OCI-LY3 (cell line): ENCODE data around the gene PEPD.

Experiments
- H2AFZ ChIP-seq: fragments of 200-600, 300-600 bp; shearing (Covaris generic); 2 replicates; pipeline ENCODE4 v1.6.0; 2014; ENCODE audit warnings: antibody characterized with exemption, low read depth, low read length
- H3K27ac ChIP-seq: fragments of 200-600, 300-600 bp; sonication (generic); 2 replicates; pipeline ENCODE4 v1.5.1; 2014; ENCODE audit warnings: mild to moderate bottlenecking, low read length, moderate library complexity, mixed read lengths
- H3K27me3 ChIP-seq: fragments of 200-600, 300-600 bp; sonication (generic); 2 replicates; pipeline ENCODE4 v1.6.1; 2014; ENCODE audit warnings: low read depth, low read length, mixed read lengths
- H3K36me3 ChIP-seq: fragments of 200-600, 300-600 bp; sonication (generic); replicated peaks from 2 replicates; pipeline ENCODE3; 2014; ENCODE audit warnings: low read depth, low read length, mixed read lengths
- H3K4me1 ChIP-seq: fragments of 300-600, 200-600 bp; sonication (generic); 2 replicates; pipeline ENCODE4 v1.6.1; 2014; ENCODE audit warnings: low read length, mixed read lengths
- H3K4me2 ChIP-seq: fragments of 200-600, 300-600 bp; sonication (generic); 2 replicates; pipeline ENCODE4 v1.6.1; 2014; ENCODE audit warnings: low read length, mixed read lengths
- H3K4me3 ChIP-seq: fragments of 300-600, 200-600 bp; sonication (generic); 2 replicates; pipeline ENCODE4 v1.5.1; 2014; ENCODE audit warnings: antibody characterized with exemption, mild to moderate bottlenecking, low read length, moderate library complexity
- H3K79me2 ChIP-seq: fragments of 300-600, 200-600 bp; shearing (Covaris generic); 2 replicates; pipeline ENCODE4 v1.6.1; 2014; ENCODE audit warnings: mild to moderate bottlenecking, low read length, mixed read lengths
- H3K9ac ChIP-seq: fragments of 300-600, 200-600 bp; shearing (Covaris generic); 2 replicates; pipeline ENCODE4 v1.6.0; 2014; ENCODE audit warnings: mild to moderate bottlenecking, low read length, moderate library complexity
- H3K9me3 ChIP-seq: fragments of 200-600, 300-600 bp; shearing (Covaris generic); 2 replicates; pipeline ENCODE4 v1.6.1; 2014; ENCODE audit warnings: low read length, mixed read lengths; ENCODE audit not compliant: insufficient read depth
- H4K20me1 ChIP-seq: fragments of 200-600, 300-600 bp; sonication (generic); 2 replicates; pipeline ENCODE4 v1.6.1; 2016; ENCODE audit warnings: low read length, mixed read lengths; ENCODE audit not compliant: insufficient read depth
- EZH2phosphoT487 ChIP-seq: fragments of 200-600 bp; shearing (Covaris generic); IDR thresholded peaks from 2 replicates; pipeline ENCODE4 v1.6.1; 2018; ENCODE audit warnings: antibody characterized with exemption, mixed run types, low read depth
- TF ChIP-seq, protein P1 (sequence below): fragments of 200-600, 300-600 bp; sonication (generic); IDR thresholded peaks from 2 replicates; pipeline ENCODE4 v1.5.1; 2014; ENCODE audit warnings: antibody characterized with exemption, low read length, low read depth

The PEPD gene

DNA sequence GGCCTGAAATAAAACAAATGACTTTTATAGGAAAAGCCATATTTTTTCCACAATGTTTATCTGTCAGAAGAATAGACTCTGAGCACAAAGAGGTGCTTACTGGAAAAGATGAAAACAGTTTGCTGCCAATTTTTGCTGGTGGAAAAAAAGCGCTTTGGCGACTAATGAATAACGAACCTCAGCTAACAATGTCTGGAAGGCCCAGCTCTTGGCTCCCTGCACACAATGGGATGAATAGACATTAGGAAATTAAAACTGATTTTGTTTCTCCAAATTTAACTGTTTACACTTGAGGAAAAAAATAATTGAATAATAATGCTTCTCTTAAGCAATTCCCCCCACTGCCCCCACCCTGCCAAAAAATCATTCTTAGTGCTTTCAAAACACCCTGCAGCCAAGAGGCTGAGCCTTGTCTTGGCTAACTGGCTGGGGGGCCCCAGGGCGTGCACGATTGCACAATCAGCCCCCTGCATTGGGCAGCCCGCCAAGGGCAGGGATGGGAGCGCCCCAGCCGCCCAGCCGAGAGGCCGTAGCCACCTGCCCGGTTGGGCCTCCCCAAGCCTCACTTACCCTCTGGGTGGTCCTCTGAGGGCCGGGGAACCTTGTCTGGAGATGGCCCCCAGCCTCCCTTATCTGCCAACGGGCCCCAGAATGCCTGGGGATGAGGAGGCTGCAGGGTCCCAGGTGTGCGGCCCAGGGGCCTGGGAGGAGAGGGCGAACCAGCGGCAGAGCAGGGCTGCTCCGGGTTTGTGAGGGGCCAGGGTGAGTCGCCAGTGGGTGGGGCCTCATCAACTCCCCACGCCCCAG is 131.3 kb downstream of the PEPD start:
- no peaks in the 10 kb centered on the region for H3K9me3 ChIP-seq
- no peaks in the 10 kb centered on the region for H3K4me1 ChIP-seq
- no peak overlapping the region for H3K27ac ChIP-seq
- no peaks in the 10 kb centered on the region for H3K27me3 ChIP-seq
- TF ChIP-seq, protein P1, sequence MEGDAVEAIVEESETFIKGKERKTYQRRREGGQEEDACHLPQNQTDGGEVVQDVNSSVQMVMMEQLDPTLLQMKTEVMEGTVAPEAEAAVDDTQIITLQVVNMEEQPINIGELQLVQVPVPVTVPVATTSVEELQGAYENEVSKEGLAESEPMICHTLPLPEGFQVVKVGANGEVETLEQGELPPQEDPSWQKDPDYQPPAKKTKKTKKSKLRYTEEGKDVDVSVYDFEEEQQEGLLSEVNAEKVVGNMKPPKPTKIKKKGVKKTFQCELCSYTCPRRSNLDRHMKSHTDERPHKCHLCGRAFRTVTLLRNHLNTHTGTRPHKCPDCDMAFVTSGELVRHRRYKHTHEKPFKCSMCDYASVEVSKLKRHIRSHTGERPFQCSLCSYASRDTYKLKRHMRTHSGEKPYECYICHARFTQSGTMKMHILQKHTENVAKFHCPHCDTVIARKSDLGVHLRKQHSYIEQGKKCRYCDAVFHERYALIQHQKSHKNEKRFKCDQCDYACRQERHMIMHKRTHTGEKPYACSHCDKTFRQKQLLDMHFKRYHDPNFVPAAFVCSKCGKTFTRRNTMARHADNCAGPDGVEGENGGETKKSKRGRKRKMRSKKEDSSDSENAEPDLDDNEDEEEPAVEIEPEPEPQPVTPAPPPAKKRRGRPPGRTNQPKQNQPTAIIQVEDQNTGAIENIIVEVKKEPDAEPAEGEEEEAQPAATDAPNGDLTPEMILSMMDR, result no peak
- no peak for TF ChIP-seq EZH2phosphoT487
- H3K9ac ChIP-seq, result no peak overlapping the region
- no peak overlapping the region for H3K4me3 ChIP-seq
- H2AFZ ChIP-seq, result no peak overlapping the region
- no peaks in the 10 kb centered on the region for H3K36me3 ChIP-seq
- peaks cover 11% of the 10 kb centered on the region for H3K79me2 ChIP-seq
- peaks cover 11% of the 10 kb centered on the region for H4K20me1 ChIP-seq
- H3K4me2 ChIP-seq, result no peak overlapping the region

- Histone ChIP-seq H3K36me3 (no peaks in the 10 kb centered on the region), H3K27ac (no peak overlapping the region), H3K4me2 (no peak overlapping the region), H3K9me3 (no peaks in the 10 kb centered on the region), H3K4me1 (no peaks in the 10 kb centered on the region), H2AFZ (no peak overlapping the region), H3K27me3 (no peaks in the 10 kb centered on the region), H3K79me2 (peaks cover 16% of the 10 kb centered on the region), H3K4me3 (no peak overlapping the region), H4K20me1 (peaks cover 13% of the 10 kb centered on the region), H3K9ac (no peak overlapping the region)
- no peak for TF ChIP-seq EZH2phosphoT487
- TF ChIP-seq, protein P1, result no peak
These were observed 132.0 kb downstream of the PEPD start for GRCh38 chr19:33389421-33390100.

DNA sequence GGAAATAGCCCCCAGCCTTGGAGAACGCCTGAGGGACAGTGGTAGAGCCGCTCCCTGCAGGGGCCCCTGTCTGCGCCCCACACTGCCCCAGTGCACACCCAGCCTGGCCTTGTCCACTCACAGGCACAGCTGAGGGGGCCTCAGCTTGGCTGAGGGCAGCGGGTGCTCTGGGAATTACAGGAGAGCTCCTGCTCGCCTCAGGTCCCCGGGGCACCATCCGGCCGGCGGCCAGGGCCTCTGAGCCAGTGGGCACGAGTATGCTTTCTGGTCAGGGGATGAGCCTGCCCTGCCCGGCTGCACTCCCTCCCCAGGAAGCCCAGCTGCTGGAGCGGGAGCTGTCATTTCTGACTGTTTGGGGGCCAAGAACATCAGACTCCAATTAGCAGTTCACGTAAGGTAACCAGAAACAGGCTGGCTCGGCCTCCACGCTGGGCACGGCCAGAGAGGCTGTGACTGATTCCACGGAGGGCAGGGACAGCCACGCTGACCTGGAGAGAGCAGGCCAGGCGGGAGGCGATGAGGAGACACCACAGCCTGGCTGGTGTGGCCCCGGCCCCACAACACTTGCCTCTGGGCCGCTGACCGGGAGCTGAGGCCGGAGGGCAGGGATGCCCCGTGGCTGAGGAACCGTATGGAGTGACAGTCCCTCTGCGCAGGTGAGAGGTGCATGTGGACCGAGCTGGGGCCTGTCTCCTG is 132.7 kb downstream of the PEPD start:
- no peaks in the 10 kb centered on the region for H3K4me1 ChIP-seq
- H2AFZ ChIP-seq, result no peak overlapping the region
- H3K4me2 ChIP-seq, result no peak overlapping the region
- H3K9me3 ChIP-seq, result no peaks in the 10 kb centered on the region
- no peak overlapping the region for H3K27ac ChIP-seq
- H3K4me3 ChIP-seq, result no peak overlapping the region
- no peaks in the 10 kb centered on the region for H3K27me3 ChIP-seq
- TF ChIP-seq EZH2phosphoT487, result no peak
- TF ChIP-seq, protein P1, result no peak
- peaks cover 18% of the 10 kb centered on the region for H4K20me1 ChIP-seq
- no peaks in the 10 kb centered on the region for H3K36me3 ChIP-seq
- H3K79me2 ChIP-seq, result peaks cover 22% of the 10 kb centered on the region
- no peak overlapping the region for H3K9ac ChIP-seq

DNA sequence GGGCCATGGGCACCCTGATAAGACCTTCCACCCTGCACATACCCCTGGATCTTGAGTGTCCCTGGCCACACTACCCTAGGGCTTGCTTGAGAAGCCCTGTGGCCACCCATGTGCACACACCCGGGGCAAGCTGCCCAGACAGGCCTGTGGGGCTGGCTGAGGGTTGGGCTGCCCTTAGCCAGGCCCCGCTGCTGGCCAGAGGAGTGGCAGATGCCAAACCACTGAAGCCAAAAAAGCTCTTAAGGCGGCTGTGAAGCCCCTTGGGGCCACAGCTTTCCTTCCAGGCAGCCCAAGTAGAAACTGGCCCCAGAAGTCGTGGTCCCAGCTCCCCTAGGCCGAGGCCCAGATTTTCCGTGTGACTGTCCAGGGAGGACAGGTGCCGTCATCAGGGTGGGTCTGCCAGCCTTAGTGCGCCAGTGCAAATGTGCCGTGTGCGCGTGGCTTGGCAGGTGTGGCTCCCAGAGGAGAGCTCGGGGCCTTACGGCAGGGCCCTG is 133.3 kb downstream of the PEPD start:
- no peak overlapping the region for H3K27ac ChIP-seq
- H3K36me3 ChIP-seq, result peaks cover 4% of the 10 kb centered on the region
- H3K79me2 ChIP-seq, result peaks cover 28% of the 10 kb centered on the region
- no peaks in the 10 kb centered on the region for H3K27me3 ChIP-seq
- no peak overlapping the region for H3K4me3 ChIP-seq
- TF ChIP-seq, protein P1, result no peak
- TF ChIP-seq EZH2phosphoT487, result no peak
- H2AFZ ChIP-seq, result no peak overlapping the region
- H3K4me2 ChIP-seq, result no peak overlapping the region
- no peak overlapping the region for H3K9ac ChIP-seq
- peaks cover 24% of the 10 kb centered on the region for H4K20me1 ChIP-seq
- H3K4me1 ChIP-seq, result no peaks in the 10 kb centered on the region
- no peaks in the 10 kb centered on the region for H3K9me3 ChIP-seq
